AG09309 (cell line): ENCODE data around the gene DNASE2.
A peak's percentile ranks its signal among the peaks of the same experiment; 100 is the strongest.

Experiments
- DNase-seq: peaks from one replicate; pipeline ENCODE4 v3.0.0-alpha.2; 2010; ENCODE audit warnings: low read depth
- H3K4me3 ChIP-seq: 2 replicates; pipeline ENCODE4 v1.5.1; 2011; ENCODE audit warnings: mild to moderate bottlenecking, low read depth, low read length, moderate library complexity; ENCODE audit not compliant: control insufficient read depth
- CTCF ChIP-seq: IDR thresholded peaks from 2 replicates; pipeline ENCODE4 v1.5.1; 2011; ENCODE audit warnings: mild to moderate bottlenecking, low read depth, low read length, inconsistent platforms; ENCODE audit not compliant: insufficient read depth, control insufficient read depth; ENCODE audit errors: missing control alignments

Gene DNASE2

DNA sequence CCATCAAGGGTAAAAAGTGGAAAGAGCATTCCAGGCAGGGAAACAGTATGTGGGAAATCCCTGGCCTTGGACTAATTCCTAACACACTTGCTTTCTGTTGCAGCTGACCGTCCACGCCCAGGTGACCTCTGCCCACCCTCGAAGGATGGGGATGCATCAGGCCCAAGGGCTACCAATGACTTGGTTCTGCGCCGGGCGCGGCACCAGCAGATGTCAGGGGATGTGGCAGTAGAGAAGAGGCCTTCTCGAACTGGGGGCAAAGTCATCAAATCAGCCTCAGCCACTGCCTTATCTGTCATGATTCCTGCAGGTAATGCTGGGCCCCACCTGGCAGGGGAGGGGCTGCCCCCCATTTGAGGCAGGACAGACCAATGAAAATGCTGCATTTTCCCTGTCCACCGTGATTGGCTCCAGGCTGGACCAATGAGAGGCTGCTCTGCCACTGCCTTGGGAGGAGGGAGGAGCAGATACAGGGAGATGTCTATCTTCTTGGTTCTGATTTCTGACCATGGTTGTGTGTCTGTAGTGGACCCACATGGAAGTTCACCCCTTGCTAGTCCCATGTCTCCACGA lies 12.6 kb downstream of the DNASE2 start:
- no peak overlapping the region for H3K4me3 ChIP-seq
- no peak for DNase-seq
- TF ChIP-seq CTCF: no peak

DNA sequence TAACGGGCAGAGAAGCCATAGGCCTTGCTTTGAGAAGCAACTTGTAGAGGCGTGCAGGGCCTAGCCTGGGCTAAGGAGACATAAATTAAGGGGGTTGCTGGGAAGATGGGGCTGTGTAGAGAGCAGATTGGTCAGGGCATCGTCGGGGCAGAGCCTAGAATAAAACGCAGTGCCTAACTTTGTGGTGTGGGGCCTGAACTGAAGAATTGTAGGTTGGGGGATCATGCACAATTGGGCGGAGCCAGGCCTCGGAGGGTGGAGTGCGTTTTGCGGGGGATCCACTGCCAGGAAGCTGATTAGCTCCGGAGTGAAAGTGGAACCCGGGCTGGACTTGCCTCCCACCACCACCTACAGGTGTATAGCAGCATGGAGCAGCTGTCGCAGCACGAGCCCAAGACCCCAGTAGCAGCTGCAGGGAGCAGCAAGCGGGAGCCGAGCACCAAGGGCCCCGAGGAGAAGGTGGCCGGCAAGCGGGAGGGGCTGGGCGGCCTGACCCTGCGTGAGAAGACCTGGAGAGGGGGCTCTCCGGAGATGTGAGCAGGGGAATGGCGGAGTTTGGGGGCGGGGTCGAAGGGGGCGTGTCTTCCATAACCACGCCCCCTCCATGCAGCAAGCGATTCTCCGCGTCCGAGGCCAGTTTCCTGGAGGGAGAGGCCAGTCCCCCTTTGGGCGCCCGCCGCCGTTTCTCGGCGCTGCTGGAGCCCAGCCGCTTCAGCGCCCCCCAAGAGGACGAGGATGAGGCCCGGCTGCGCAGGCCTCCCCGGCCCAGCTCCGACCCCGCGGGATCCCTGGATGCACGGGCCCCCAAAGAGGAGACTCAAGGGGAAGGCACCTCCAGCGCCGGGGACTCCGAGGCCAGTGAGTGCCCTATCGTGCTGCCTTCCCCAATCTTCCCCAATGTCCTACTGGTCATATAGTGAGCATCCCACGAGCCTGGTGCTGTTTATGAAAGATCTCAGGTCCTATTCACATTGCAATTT lies 13.8 kb downstream of the DNASE2 start:
- no peak for DNase-seq

DNA sequence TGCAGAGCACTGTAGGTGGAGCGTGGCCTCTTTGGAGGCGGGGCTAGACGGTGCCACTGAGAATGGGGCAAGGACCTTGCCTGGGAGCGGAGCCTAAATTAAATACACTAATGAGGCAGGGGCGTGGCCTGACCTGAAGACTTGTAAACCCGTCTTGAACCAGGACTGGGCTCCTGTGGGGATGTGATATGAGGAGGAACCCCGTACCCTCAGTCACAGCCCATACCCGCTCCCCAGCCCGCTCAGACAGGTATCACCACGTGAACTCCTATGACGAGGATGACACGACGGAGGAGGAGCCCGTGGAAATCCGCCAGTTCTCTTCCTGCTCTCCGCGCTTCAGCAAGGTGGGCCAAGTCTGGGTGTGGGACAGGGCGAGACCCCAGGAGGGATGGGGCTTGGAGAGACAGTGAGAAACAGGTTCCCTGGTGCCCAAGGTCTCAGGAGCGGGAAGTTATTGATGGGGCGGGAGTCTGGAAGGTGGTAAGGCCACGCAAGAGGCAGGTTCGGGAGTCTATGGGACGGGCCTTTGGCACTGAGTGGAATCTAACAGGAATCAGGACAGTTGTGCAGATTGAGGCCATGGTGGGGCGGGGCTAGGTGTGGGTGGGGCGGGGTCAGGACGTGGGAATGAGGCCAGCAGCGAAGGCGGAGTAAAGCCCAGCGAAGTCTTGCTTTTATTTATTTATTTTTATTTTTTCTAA lies 14.7 kb downstream of the DNASE2 start:
- H3K4me3 ChIP-seq: no peak overlapping the region
- DNase-seq: no peak
- TF ChIP-seq CTCF: no peak

More for the DNA sequence above, 13.8 kb downstream of the DNASE2 start:
- H3K4me3 ChIP-seq: peak overlapping the region; percentile 38
- no peak for TF ChIP-seq CTCF

GRCh38 chr19:12865746-12866415 lies 15.4 kb downstream of the DNASE2 start:
- TF ChIP-seq CTCF: no peak
- H3K4me3 ChIP-seq: no peak overlapping the region
- no peak for DNase-seq

DNA sequence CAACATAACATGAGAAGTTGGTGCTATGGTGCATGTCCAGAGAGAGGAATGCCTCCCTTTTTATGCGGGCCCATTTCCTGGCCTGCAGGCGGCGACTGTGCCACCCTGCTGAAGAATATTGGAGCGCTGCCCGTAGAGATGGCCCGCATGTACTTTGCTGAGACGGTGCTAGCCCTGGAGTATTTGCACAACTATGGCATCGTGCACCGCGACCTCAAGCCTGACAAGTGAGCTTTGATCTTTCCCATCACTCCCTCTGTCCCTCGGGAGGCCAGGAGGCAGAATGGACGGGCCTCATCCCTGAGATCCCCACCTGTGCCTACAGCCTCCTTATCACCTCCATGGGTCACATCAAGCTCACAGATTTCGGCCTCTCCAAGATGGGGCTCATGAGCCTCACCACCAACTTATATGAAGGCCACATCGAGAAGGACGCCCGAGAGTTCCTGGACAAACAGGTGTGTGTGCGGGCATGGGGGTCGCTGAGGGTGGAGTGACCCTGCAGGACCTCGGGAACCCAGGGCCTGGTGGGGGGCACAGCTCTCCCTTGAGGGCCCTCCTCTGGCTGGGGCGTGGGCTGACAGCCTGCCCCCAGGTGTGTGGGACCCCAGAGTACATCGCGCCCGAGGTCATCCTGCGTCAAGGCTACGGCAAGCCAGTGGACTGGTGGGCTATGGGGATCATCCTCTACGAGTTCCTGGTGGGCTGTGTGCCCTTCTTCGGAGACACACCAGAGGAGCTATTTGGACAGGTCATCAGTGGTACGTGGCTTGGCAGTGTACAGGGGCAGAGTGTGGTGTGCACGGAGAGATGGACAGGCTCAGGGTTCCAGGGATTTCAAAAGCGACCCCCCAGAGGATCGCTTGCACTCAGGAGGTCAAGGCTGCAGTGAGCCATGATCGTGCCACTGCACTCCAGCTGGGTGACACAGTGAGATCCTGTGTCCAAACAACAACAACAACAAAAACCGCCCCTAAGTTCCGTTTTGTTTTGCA lies 16.2 kb downstream of the DNASE2 start:
- H3K4me3 ChIP-seq: no peak overlapping the region
- TF ChIP-seq CTCF: no peak
- DNase-seq: no peak
